Activated B cell treated with CpG ODN at 0.5 μM for 24 hours (primary cell): ENCODE measurements around the gene CD34. TPM values are rescaled to one million over a fixed set of nuclear protein-coding genes. Genes with fewer than 3 reads are reported as not detected.

ENCODE experiments used
- ATAC-seq: fragments of 200-7000 bp; cut with Tn5 transposase; one replicate; pipeline ENCODE4 v1.10.0; 2021; ENCODE audit warnings: low read depth, mild to moderate bottlenecking, moderate library complexity
- CTCF ChIA-PET: fragments of 350-600 bp; sonication (Branson Sonifier 250); formaldehyde crosslinking; loops from one replicate; lab custom pipeline; 2021; ENCODE audit warnings: antibody characterized with exemption; lab: Charles Lee
- POLR2A ChIA-PET: fragments of 350-600 bp; sonication (Branson Sonifier 250); formaldehyde crosslinking; loops from one replicate; lab custom pipeline; 2021; ENCODE audit warnings: antibody characterized with exemption; lab: Charles Lee
- DNase-seq: peaks from one replicate; pipeline ENCODE4 v3.0.0; 2022
- H3K27ac Mint-ChIP-seq: one replicate; pipeline ENCODE4 v1.8.0; 2020; ENCODE audit warnings: mixed read lengths
- H3K27me3 Mint-ChIP-seq: one replicate; pipeline ENCODE4 v1.8.0; 2021; ENCODE audit warnings: mixed read lengths
- H3K36me3 Mint-ChIP-seq: one replicate; pipeline ENCODE4 v1.8.0; 2021; ENCODE audit warnings: low read depth, mixed read lengths
- H3K4me1 Mint-ChIP-seq: one replicate; pipeline ENCODE4 v1.8.0; 2021; ENCODE audit warnings: mixed read lengths
- H3K4me3 Mint-ChIP-seq: one replicate; pipeline ENCODE4 v1.8.0; 2020; ENCODE audit warnings: mild to moderate bottlenecking, mixed read lengths
- H3K9me3 Mint-ChIP-seq: one replicate; pipeline ENCODE4 v1.8.0; 2020; ENCODE audit warnings: mixed read lengths
- CTCF ChIP-seq: fragments of 200-600 bp; IDR thresholded peaks from one replicate; pipeline ENCODE4 v1.8.0; 2022; ENCODE audit warnings: antibody characterized with exemption, mild to moderate bottlenecking
- intact Hi-C: fragments of 100-400 bp; cut with micrococcal nuclease; formaldehyde crosslinking; loops from one replicate; pipeline ENCODE4 v1.15.1; 2024
- total RNA-seq: library from RNA; stranded (reverse); gene quantifications from 2 replicates; pipeline ENCODE4 v1.2.3, GENCODE V29; 2022

The CD34 gene
- total RNA-seq, 1 donor from 2014 or later, result not detected

- H3K27ac Mint-ChIP-seq, result peak overlapping the region; percentile 72
- CTCF ChIA-PET, result interaction anchor here (0.6 to 17.8 kb wide), 8 partner anchors 10 to 219 kb away, joined by 3 to 397 read pairs (median 3); no protein-coding TSS in a partner anchor
- peak overlapping the region; percentile 56 for H3K4me3 Mint-ChIP-seq
- ATAC-seq (no peak), DNase-seq (no peak)
- POLR2A ChIA-PET, result interaction anchor here (0.9 to 17.4 kb wide), 4 partner anchors 10 to 89 kb away, joined by 3 to 547 read pairs (median 5); no protein-coding TSS in a partner anchor
- peaks cover 60% of the 10 kb centered on the region for H3K4me1 Mint-ChIP-seq
- intact Hi-C loops, result loop anchor here (1.0 kb wide), 1 partner anchor 10 kb away; no protein-coding TSS in a partner anchor
- H3K36me3 Mint-ChIP-seq, result peaks cover 2% of the 10 kb centered on the region
- H3K27me3 Mint-ChIP-seq, result no peaks in the 10 kb centered on the region
- no peaks in the 10 kb centered on the region for H3K9me3 Mint-ChIP-seq
- TF ChIP-seq CTCF, result no peak
Measured at GRCh38 chr1:207873055-207873890, 37.7 kb downstream of the CD34 start.

- peak overlapping the region; percentile 56 for H3K4me3 Mint-ChIP-seq
- H3K27ac Mint-ChIP-seq, result peak overlapping the region; percentile 57
Measured at GRCh38 chr1:207872621-207873020, 38.3 kb downstream of the CD34 start.

GRCh38 chr1:207871117-207871649 is 39.7 kb downstream of the CD34 start:
- Mint-ChIP-seq H3K4me1 (peaks cover 80% of the 10 kb centered on the region), H3K27ac (no peak overlapping the region), H3K36me3 (peaks cover 14% of the 10 kb centered on the region), H3K27me3 (no peaks in the 10 kb centered on the region), H3K4me3 (no peak overlapping the region), H3K9me3 (no peaks in the 10 kb centered on the region)
- ChIA-PET CTCF (interaction anchor here (1.8 to 17.8 kb wide), 4 partner anchors 14 to 92 kb away, joined by 7 to 397 read pairs (median 48); no protein-coding TSS in a partner anchor), POLR2A (interaction anchor here (17.4 kb wide), 1 partner anchor 46 kb away, joined by 547 read pairs; no protein-coding TSS in a partner anchor)
- ATAC-seq (no peak), DNase-seq (no peak)
- TF ChIP-seq CTCF, result no peak
- intact Hi-C loops, result no loop called here

More at GRCh38 chr1:207872621-207873020, 38.3 kb downstream of the CD34 start:
- H3K36me3 Mint-ChIP-seq, result peaks cover 4% of the 10 kb centered on the region
- intact Hi-C loops, result loop anchor here (1.0 kb wide), 1 partner anchor 11 kb away; no protein-coding TSS in a partner anchor
- ATAC-seq, result no peak
- TF ChIP-seq CTCF, result no peak
- no peaks in the 10 kb centered on the region for H3K9me3 Mint-ChIP-seq
- DNase-seq, result no peak
- no peaks in the 10 kb centered on the region for H3K27me3 Mint-ChIP-seq
- CTCF ChIA-PET, result interaction anchor here (0.6 to 17.8 kb wide), 8 partner anchors 9 to 218 kb away, joined by 3 to 397 read pairs (median 3); no protein-coding TSS in a partner anchor
- H3K4me1 Mint-ChIP-seq, result peaks cover 66% of the 10 kb centered on the region
- POLR2A ChIA-PET, result interaction anchor here (0.9 to 17.4 kb wide), 4 partner anchors 11 to 90 kb away, joined by 3 to 547 read pairs (median 5); no protein-coding TSS in a partner anchor

GRCh38 chr1:207870306-207871031 is 40.5 kb downstream of the CD34 start:
- H3K36me3 Mint-ChIP-seq, result peaks cover 20% of the 10 kb centered on the region
- CTCF ChIA-PET, result interaction anchor here (1.8 to 17.8 kb wide), 5 partner anchors 14 to 93 kb away, joined by 7 to 397 read pairs (median 47); no protein-coding TSS in a partner anchor
- peak overlapping the region; percentile 81 for H3K4me3 Mint-ChIP-seq
- no peaks in the 10 kb centered on the region for H3K27me3 Mint-ChIP-seq
- TF ChIP-seq CTCF, result no peak
- POLR2A ChIA-PET, result interaction anchor here (17.4 kb wide), 1 partner anchor 46 kb away, joined by 547 read pairs; no protein-coding TSS in a partner anchor
- peaks cover 82% of the 10 kb centered on the region for H3K4me1 Mint-ChIP-seq
- H3K9me3 Mint-ChIP-seq, result no peaks in the 10 kb centered on the region
- ATAC-seq (no peak), DNase-seq (no peak)
- peak overlapping the region; percentile 79 for H3K27ac Mint-ChIP-seq
- intact Hi-C loops, result no loop called here
